ENCODE results near the gene SCYGR6. TPM values are rescaled to one million over a fixed set of nuclear protein-coding genes. Genes with fewer than 3 reads are reported as not detected.
A peak's percentile ranks its signal among the peaks of the same experiment; 100 is the strongest.
"Not testable (repeated sequence)": the region's sequence is repeated elsewhere in the genome, so short reads cannot be mapped to it uniquely, and the experiment has no call there.

SCYGR6 gene
- total and polyA plus RNA-seq, 9 of the 15 experiments (the other 6 are each of a cell fraction or from before 2014, with no cell fraction given) = not detected

DNA sequence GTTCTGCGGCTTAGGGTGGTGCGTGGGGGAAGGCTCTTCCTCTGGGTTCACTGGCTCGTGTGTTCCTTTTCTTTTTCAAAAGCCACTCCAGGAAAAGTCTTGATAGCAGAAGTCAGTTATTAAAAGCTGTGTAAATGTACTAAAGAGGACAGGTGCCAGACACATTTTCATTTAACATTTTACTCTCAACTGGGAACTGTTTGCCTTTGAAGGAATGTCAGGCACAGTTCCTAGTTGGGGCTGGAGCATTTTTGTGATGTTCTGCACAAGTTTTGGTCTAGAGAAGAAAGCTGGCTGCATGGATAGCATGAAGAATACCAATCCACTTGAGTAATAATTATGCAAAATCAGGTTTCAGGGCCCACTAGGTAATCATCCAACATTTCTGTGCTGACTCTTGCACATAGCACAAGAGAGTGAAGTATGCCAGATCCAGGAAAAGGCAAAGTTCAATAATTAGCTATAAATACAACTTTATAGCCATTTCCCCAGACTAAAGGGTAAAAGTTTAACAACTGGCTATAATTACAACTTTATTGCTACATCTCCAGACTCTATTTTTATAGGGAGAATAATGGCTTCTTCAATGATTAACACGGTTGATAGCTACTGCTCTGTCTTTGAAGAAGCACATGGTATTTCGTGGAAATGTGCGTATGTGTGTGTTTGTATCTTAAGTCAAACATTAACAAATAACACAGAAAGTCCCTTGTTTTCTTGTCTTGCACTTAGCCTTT lies 37.4 kb upstream of the SCYGR6 start (continued):
- TF ChIP-seq, protein P1, sequence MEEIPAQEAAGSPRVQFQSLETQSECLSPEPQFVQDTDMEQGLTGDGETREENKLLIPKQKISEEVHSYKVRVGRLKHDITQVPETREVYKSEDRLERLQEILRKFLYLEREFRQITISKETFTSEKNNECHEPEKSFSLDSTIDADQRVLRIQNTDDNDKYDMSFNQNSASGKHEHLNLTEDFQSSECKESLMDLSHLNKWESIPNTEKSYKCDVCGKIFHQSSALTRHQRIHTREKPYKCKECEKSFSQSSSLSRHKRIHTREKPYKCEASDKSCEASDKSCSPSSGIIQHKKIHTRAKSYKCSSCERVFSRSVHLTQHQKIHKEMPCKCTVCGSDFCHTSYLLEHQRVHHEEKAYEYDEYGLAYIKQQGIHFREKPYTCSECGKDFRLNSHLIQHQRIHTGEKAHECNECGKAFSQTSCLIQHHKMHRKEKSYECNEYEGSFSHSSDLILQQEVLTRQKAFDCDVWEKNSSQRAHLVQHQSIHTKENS (CRISPR knock-in tag; IDR thresholded peaks at IDR 0.05) = no peak
- no peak for TF ChIP-seq FOXA1 (IDR thresholded peaks at IDR 0.05; ENCODE audit: borderline replicate concordance)
- TF ChIP-seq NCOA1 (IDR thresholded peaks at IDR 0.05; ENCODE audit: low read depth) = no peak

GRCh38 chr2:227759411-227760118 lies 35.0 kb upstream of the SCYGR6 start:
- DNase-seq (ENCODE audit: extremely low read depth in 1 of 4, low spot score in 3 of 4) = no peak
- in situ Hi-C loops (cut with MboI) = loop anchor here (10.0 kb wide), 1 partner anchor 355 kb away; no protein-coding TSS in a partner anchor
- ChIA-PET CTCF (ENCODE audit: low intra/inter-chr PET ratio) (no interaction called here), POLR2A (interaction anchor here (0.6 kb wide), 1 partner anchor 1416 kb away, joined by 3 read pairs; no protein-coding TSS in a partner anchor)
- Histone ChIP-seq H3K9ac (ENCODE audit: insufficient read depth in 1 of 2, low read depth in 2 of 2, low read length in 2 of 2) (no peak overlapping the region), H4K20me1 (replicated peaks; ENCODE audit: control insufficient read depth, insufficient read depth, low read length) (no peaks in the 10 kb centered on the region), H3K4me2 (ENCODE audit: insufficient read depth, low read length) (no peak overlapping the region), H3K9me3 (replicated peaks; ENCODE audit: control insufficient read depth, insufficient read depth, low read depth, low read length) (no peaks in the 10 kb centered on the region), H3K36me3 (ENCODE audit: control insufficient read depth, insufficient read depth, low read length) (no peaks in the 10 kb centered on the region), H3K9me1 (ENCODE audit: control insufficient read depth, insufficient read depth, low read length) (no peaks in the 10 kb centered on the region), H3K4me3 (no peak overlapping the region), H2AFZ (ENCODE audit: low read depth, low read length) (peak overlapping the region; percentile 53; the same call in 1 of the 2 replicates), H3K4me1 (replicated peaks in 1 of 2; ENCODE audit: control insufficient read depth in 2 of 2, insufficient read depth in 2 of 2, low read length in 2 of 2) (no peaks in the 10 kb centered on the region), H3K27ac (ENCODE audit: extremely low read depth, low read depth, low read length) (no peak overlapping the region), H3K27me3 (ENCODE audit: control insufficient read depth in 2 of 2, insufficient read depth in 2 of 2, low read length in 2 of 2) (no peaks in the 10 kb centered on the region; a peak in 1 of 5 replicates), H3K79me2 (ENCODE audit: control insufficient read depth, insufficient read depth, low read length) (no peaks in the 10 kb centered on the region)
- BruUV-seq (replicated peaks) = no TSS peak
- intact Hi-C loops (cut with micrococcal nuclease) = no loop called here
- TF ChIP-seq MEIS2 (IDR thresholded peaks at IDR 0.05; ENCODE audit: partially characterized antibody) (peak; percentile 5), BRCA1 (IDR thresholded peaks at IDR 0.05) (no peak), BRCA1 (CRISPR knock-in tag; IDR thresholded peaks at IDR 0.05) (no peak)
- TF ChIP-seq, protein P2, sequence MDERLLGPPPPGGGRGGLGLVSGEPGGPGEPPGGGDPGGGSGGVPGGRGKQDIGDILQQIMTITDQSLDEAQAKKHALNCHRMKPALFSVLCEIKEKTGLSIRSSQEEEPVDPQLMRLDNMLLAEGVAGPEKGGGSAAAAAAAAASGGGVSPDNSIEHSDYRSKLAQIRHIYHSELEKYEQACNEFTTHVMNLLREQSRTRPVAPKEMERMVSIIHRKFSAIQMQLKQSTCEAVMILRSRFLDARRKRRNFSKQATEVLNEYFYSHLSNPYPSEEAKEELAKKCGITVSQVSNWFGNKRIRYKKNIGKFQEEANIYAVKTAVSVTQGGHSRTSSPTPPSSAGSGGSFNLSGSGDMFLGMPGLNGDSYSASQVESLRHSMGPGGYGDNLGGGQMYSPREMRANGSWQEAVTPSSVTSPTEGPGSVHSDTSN (CRISPR knock-in tag; IDR thresholded peaks at IDR 0.05; ENCODE audit: low read depth) = no peak
- TF ChIP-seq, protein P2 (tag; conservative IDR thresholded peaks at IDR 0.05; ENCODE audit: low read depth) = 0 out of 2 replicates have a peak, but pooled peaks have one; percentile 20
- WGBS (ENCODE audit: insufficient coverage, low coverage, missing lambda C conversion rate) = 0% methylated on average over 10 of the region's 13 CpGs
- no peak for FAIRE-seq
- no peak; the same call in 2 of the 3 replicates for ATAC-seq

GRCh38 chr2:227756261-227756660 lies 31.7 kb upstream of the SCYGR6 start:
- ATAC-seq; H2AFZ ChIP-seq (ENCODE audit: low read depth, low read length); CTCF ChIA-PET (ENCODE audit: low intra/inter-chr PET ratio); H3K9ac ChIP-seq (ENCODE audit: insufficient read depth in 1 of 2, low read depth in 2 of 2, low read length in 2 of 2); H3K36me3 ChIP-seq (ENCODE audit: control insufficient read depth, insufficient read depth, low read length); H3K4me2 ChIP-seq (ENCODE audit: insufficient read depth, low read length); intact Hi-C loops (cut with micrococcal nuclease); BruUV-seq (replicated peaks); H3K9me1 ChIP-seq (ENCODE audit: control insufficient read depth, insufficient read depth, low read length); DNase-seq (ENCODE audit: extremely low read depth in 1 of 4, low spot score in 3 of 4); H3K4me1 ChIP-seq (replicated peaks in 1 of 2; ENCODE audit: control insufficient read depth in 2 of 2, insufficient read depth in 2 of 2, low read length in 2 of 2); FAIRE-seq; H4K20me1 ChIP-seq (replicated peaks; ENCODE audit: control insufficient read depth, insufficient read depth, low read length); H3K27me3 ChIP-seq (ENCODE audit: control insufficient read depth in 2 of 2, insufficient read depth in 2 of 2, low read length in 2 of 2); H3K79me2 ChIP-seq (ENCODE audit: control insufficient read depth, insufficient read depth, low read length); in situ Hi-C loops (cut with MboI); H3K9me3 ChIP-seq (replicated peaks; ENCODE audit: control insufficient read depth, insufficient read depth, low read depth, low read length); H3K4me3 ChIP-seq; H3K27ac ChIP-seq (ENCODE audit: extremely low read depth, low read depth, low read length): not testable (repeated sequence)
- 0% methylated on average over 2 of the region's 4 CpGs for WGBS (ENCODE audit: insufficient coverage, low coverage, missing lambda C conversion rate)
- POLR2A ChIA-PET = interaction anchor here (1.1 kb wide), 1 partner anchor 80 kb away, joined by 3 read pairs; no protein-coding TSS in a partner anchor

All from K562 (cell line).